ENCODE measurements around the gene CDCP2. TPM values are rescaled to one million over a fixed set of nuclear protein-coding genes. Genes with fewer than 3 reads are reported as not detected.

CDCP2 gene
- total RNA-seq, 5 donors from 2014 or later (not counting 1 experiment from before 2014, with no cell fraction given), result 0.25 to 0.35 (median 0.35) TPM; not detected in 2

DNA sequence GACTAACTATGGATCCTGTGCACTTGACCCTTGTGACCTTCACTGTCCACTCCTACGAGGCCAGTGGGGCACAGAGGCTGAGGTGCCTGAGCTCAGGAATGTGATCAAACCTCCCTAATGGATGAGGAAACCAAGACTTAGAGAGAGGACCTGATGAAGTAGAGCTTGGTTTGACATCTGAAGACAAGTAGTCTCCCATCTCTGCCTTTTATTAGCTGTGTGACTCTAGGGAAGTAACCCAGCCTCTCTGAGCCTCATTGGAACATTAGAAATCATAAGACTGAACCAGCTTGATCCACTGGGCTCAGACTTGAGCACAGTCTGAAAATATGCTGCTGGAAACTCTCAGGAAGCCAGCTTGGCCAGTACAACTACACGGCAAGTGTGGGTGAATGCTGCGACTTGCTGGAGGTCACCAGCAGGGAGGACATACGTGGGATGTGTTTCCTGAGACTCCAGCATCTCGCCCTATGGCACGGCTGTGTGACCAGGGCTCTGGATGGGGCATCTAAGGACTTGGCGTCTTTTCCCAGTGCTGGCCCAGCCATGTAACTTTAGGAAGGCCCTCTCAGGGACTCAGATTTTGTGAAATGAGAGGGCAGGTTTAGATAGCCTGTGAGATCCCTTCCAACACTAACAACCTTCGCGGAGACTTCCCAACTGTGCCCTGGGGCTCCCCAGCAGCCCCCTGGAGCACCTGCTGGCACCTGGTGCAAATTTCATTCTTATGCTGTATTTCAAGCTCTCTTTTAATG lies 10.5 kb downstream of the CDCP2 start:
- H3K4me1 Mint-ChIP-seq, result no peaks in the 10 kb centered on the region
- ChIA-PET POLR2A (no interaction called here), CTCF (no interaction called here)
- Histone ChIP-seq H3K27ac (ENCODE audit: low read length) (no peak overlapping the region), H3K4me1 (ENCODE audit: control insufficient read depth in 1 of 2, extremely low read depth in 1 of 2, insufficient read depth in 2 of 2, low read length in 2 of 2) (no peaks in the 10 kb centered on the region), H3K4me3 (ENCODE audit: control insufficient read depth in 1 of 2, extremely low read depth in 1 of 2, low read length in 1 of 2) (no peak overlapping the region), H3K27me3 (replicated peaks in 1 of 2; ENCODE audit: control insufficient read depth in 2 of 2, extremely low read depth in 1 of 2, insufficient read depth in 2 of 2, low read length in 1 of 2) (peaks cover 0 to 6% of the 10 kb centered on the region in 2 experiments), H3K36me3 (ENCODE audit: control insufficient read depth in 2 of 2, extremely low read depth in 1 of 2, insufficient read depth in 1 of 2, low read length in 1 of 2) (no peaks in the 10 kb centered on the region), H3K9me3 (no peaks in the 10 kb centered on the region)
- H3K27me3 Mint-ChIP-seq, result no peaks in the 10 kb centered on the region
- H3K4me3 Mint-ChIP-seq, result no peak overlapping the region
- DNase-seq (no peak), ATAC-seq (replicated peaks in 1 of 4) (no peak)
- no peak overlapping the region for H3K27ac Mint-ChIP-seq
- no peaks in the 10 kb centered on the region for H3K36me3 Mint-ChIP-seq
- WGBS (ENCODE audit: insufficient coverage), result 73% methylated on average over 5 of the region's 9 CpGs
- H3K9me3 Mint-ChIP-seq, result no peaks in the 10 kb centered on the region

- Histone ChIP-seq H3K4me1 (ENCODE audit: control insufficient read depth in 1 of 2, extremely low read depth in 1 of 2, insufficient read depth in 2 of 2, low read length in 2 of 2) (no peaks in the 10 kb centered on the region), H3K4me3 (ENCODE audit: control insufficient read depth in 1 of 2, extremely low read depth in 1 of 2, low read length in 1 of 2) (no peak overlapping the region), H3K36me3 (ENCODE audit: control insufficient read depth in 2 of 2, extremely low read depth in 1 of 2, insufficient read depth in 1 of 2, low read length in 1 of 2) (no peaks in the 10 kb centered on the region), H3K27ac (ENCODE audit: low read length) (no peak overlapping the region), H3K9me3 (no peaks in the 10 kb centered on the region), H3K27me3 (replicated peaks in 1 of 2; ENCODE audit: control insufficient read depth in 2 of 2, extremely low read depth in 1 of 2, insufficient read depth in 2 of 2, low read length in 1 of 2) (peaks cover 0 to 6% of the 10 kb centered on the region in 2 experiments)
- 95% methylated on average over 11 of the region's 12 CpGs for WGBS (ENCODE audit: insufficient coverage)
- Mint-ChIP-seq H3K27ac (no peak overlapping the region), H3K27me3 (no peaks in the 10 kb centered on the region), H3K36me3 (no peaks in the 10 kb centered on the region), H3K9me3 (no peaks in the 10 kb centered on the region), H3K4me3 (no peak overlapping the region), H3K4me1 (no peaks in the 10 kb centered on the region)
- no peak for ATAC-seq (replicated peaks in 1 of 4)
- no peak for DNase-seq
- POLR2A ChIA-PET, result no interaction called here
- CTCF ChIA-PET, result no interaction called here
These were observed 13.1 kb downstream of the CDCP2 start for GRCh38 chr1:54139711-54140110.

GRCh38 chr1:54138994-54139393 lies 13.8 kb downstream of the CDCP2 start:
- no peaks in the 10 kb centered on the region for H3K36me3 ChIP-seq (ENCODE audit: control insufficient read depth in 2 of 2, extremely low read depth in 1 of 2, insufficient read depth in 1 of 2, low read length in 1 of 2)
- DNase-seq, result no peak

DNA sequence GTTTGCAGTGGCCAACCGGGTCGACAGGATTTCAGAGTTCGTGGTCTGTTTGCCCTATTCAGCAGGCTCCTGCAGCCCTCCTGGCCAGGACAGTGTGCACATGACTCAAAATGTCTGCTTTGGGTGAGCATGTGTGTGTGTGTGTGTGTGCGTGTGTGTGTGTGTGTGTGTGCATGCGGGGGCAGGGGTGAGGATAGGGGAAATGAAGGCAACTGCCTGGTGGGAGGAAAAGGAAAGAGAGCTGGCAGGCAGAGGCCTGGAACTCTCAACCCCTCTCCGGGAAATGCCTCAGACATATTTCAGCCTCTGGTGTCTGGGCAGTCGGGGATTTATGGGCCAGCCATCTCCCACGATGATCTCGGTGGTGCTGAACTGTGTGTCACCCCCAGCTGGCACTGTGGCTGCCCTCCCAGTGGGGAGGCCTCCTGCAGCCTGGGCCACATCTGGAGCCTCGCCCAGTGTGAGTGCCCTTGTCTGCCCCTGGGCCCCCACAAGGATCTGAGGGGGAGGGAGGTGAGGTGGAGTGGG lies 15.2 kb downstream of the CDCP2 start:
- Mint-ChIP-seq H3K4me3 (no peak overlapping the region), H3K36me3 (no peaks in the 10 kb centered on the region), H3K27me3 (no peaks in the 10 kb centered on the region), H3K4me1 (no peaks in the 10 kb centered on the region), H3K9me3 (no peaks in the 10 kb centered on the region), H3K27ac (no peak overlapping the region)
- Histone ChIP-seq H3K4me1 (ENCODE audit: control insufficient read depth in 1 of 2, extremely low read depth in 1 of 2, insufficient read depth in 2 of 2, low read length in 2 of 2) (no peaks in the 10 kb centered on the region), H3K36me3 (ENCODE audit: control insufficient read depth in 2 of 2, extremely low read depth in 1 of 2, insufficient read depth in 1 of 2, low read length in 1 of 2) (no peaks in the 10 kb centered on the region), H3K4me3 (ENCODE audit: control insufficient read depth in 1 of 2, extremely low read depth in 1 of 2, low read length in 1 of 2) (no peak overlapping the region), H3K9me3 (no peaks in the 10 kb centered on the region), H3K27ac (ENCODE audit: low read length) (no peak overlapping the region), H3K27me3 (replicated peaks in 1 of 2; ENCODE audit: control insufficient read depth in 2 of 2, extremely low read depth in 1 of 2, insufficient read depth in 2 of 2, low read length in 1 of 2) (peaks cover 0 to 5% of the 10 kb centered on the region in 2 experiments)
- DNase-seq (no peak), ATAC-seq (replicated peaks in 1 of 4) (no peak)
- POLR2A ChIA-PET, result no interaction called here
- 52% methylated on average over 9 of the region's 10 CpGs for WGBS (ENCODE audit: insufficient coverage)
- CTCF ChIA-PET, result no interaction called here

More at GRCh38 chr1:54138994-54139393, 13.8 kb downstream of the CDCP2 start:
- Mint-ChIP-seq H3K4me3 (no peak overlapping the region), H3K9me3 (no peaks in the 10 kb centered on the region), H3K4me1 (no peaks in the 10 kb centered on the region), H3K36me3 (no peaks in the 10 kb centered on the region), H3K27ac (no peak overlapping the region), H3K27me3 (no peaks in the 10 kb centered on the region)
- Histone ChIP-seq H3K27me3 (replicated peaks in 1 of 2; ENCODE audit: control insufficient read depth in 2 of 2, extremely low read depth in 1 of 2, insufficient read depth in 2 of 2, low read length in 1 of 2) (peaks cover 0 to 6% of the 10 kb centered on the region in 2 experiments), H3K9me3 (no peaks in the 10 kb centered on the region), H3K27ac (ENCODE audit: low read length) (no peak overlapping the region), H3K4me3 (ENCODE audit: control insufficient read depth in 1 of 2, extremely low read depth in 1 of 2, low read length in 1 of 2) (no peak overlapping the region), H3K4me1 (ENCODE audit: control insufficient read depth in 1 of 2, extremely low read depth in 1 of 2, insufficient read depth in 2 of 2, low read length in 2 of 2) (no peaks in the 10 kb centered on the region)
- no peak for ATAC-seq (replicated peaks in 1 of 4)
- CTCF ChIA-PET, result no interaction called here
- 100% methylated on average over 1 of the region's 1 CpG for whole genome bisulfite sequencing (ENCODE audit: insufficient coverage)
- POLR2A ChIA-PET, result no interaction called here

DNA sequence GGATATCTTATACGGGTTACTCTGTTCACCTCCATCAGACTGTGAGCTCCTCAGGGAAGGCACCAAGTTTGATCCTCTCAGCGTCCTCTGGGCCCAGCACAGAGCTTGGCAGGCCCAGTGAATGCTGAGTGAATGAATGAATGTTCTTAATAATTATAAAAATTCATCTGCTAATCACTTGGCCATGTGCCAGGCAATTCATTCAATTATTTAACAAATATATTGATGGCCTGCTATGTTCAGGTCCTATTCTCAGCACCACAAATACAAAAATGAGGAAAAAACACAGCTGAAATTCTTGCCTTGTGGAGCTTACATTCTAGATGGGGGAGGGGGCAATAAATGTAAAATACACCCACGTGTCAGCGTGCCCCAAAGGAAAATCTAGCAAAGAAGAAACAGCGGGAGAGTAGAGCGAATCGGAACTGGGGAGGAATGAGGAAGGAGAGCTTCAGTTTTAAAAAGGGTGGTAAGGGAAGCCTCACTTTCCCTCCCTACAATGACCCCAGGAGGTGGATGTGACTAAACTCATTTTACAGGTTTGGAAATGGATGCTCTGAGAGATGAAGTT lies 15.8 kb downstream of the CDCP2 start:
- H3K27ac Mint-ChIP-seq, result no peak overlapping the region
- no peak overlapping the region for H3K4me3 ChIP-seq (ENCODE audit: control insufficient read depth in 1 of 2, extremely low read depth in 1 of 2, low read length in 1 of 2)
- DNase-seq, result no peak
- ATAC-seq (replicated peaks in 1 of 4), result no peak
- ChIA-PET CTCF (no interaction called here), POLR2A (no interaction called here)
- no peaks in the 10 kb centered on the region for H3K9me3 ChIP-seq
- H3K27me3 ChIP-seq (replicated peaks in 1 of 2; ENCODE audit: control insufficient read depth in 2 of 2, extremely low read depth in 1 of 2, insufficient read depth in 2 of 2, low read length in 1 of 2), result peaks cover 0 to 2% of the 10 kb centered on the region in 2 experiments
- no peak overlapping the region for H3K4me3 Mint-ChIP-seq
- H3K36me3 Mint-ChIP-seq, result no peaks in the 10 kb centered on the region
- WGBS (ENCODE audit: insufficient coverage), result 80% methylated on average over 1 of the region's 7 CpGs
- H3K4me1 Mint-ChIP-seq, result no peaks in the 10 kb centered on the region
- H3K4me1 ChIP-seq (ENCODE audit: control insufficient read depth in 1 of 2, extremely low read depth in 1 of 2, insufficient read depth in 2 of 2, low read length in 2 of 2), result no peaks in the 10 kb centered on the region
- no peaks in the 10 kb centered on the region for H3K27me3 Mint-ChIP-seq
- no peaks in the 10 kb centered on the region for H3K36me3 ChIP-seq (ENCODE audit: control insufficient read depth in 2 of 2, extremely low read depth in 1 of 2, insufficient read depth in 1 of 2, low read length in 1 of 2)
- H3K27ac ChIP-seq (ENCODE audit: low read length), result no peak overlapping the region
- no peaks in the 10 kb centered on the region for H3K9me3 Mint-ChIP-seq

- no peaks in the 10 kb centered on the region for H3K4me1 ChIP-seq (ENCODE audit: control insufficient read depth in 1 of 2, extremely low read depth in 1 of 2, insufficient read depth in 2 of 2, low read length in 2 of 2)
- DNase-seq (no peak), ATAC-seq (replicated peaks in 1 of 4) (no peak)
- no peaks in the 10 kb centered on the region for H3K36me3 ChIP-seq (ENCODE audit: control insufficient read depth in 2 of 2, extremely low read depth in 1 of 2, insufficient read depth in 1 of 2, low read length in 1 of 2)
- ChIA-PET CTCF (interaction anchor here in 1 of 2 donors (0.6 kb wide), 2 partner anchors 22 to 174 kb away, joined by 3 read pairs; no protein-coding TSS in a partner anchor), POLR2A (no interaction called here)
- Mint-ChIP-seq H3K9me3 (no peaks in the 10 kb centered on the region), H3K27me3 (no peaks in the 10 kb centered on the region), H3K36me3 (no peaks in the 10 kb centered on the region), H3K27ac (no peak overlapping the region), H3K4me3 (no peak overlapping the region), H3K4me1 (no peaks in the 10 kb centered on the region)
- H3K9me3 ChIP-seq, result no peaks in the 10 kb centered on the region
- H3K4me3 ChIP-seq (ENCODE audit: control insufficient read depth in 1 of 2, extremely low read depth in 1 of 2, low read length in 1 of 2), result no peak overlapping the region
- WGBS (ENCODE audit: insufficient coverage), result 98% methylated on average over 7 of the region's 17 CpGs
- H3K27ac ChIP-seq (ENCODE audit: low read length), result no peak overlapping the region
- H3K27me3 ChIP-seq (replicated peaks in 1 of 2; ENCODE audit: control insufficient read depth in 2 of 2, extremely low read depth in 1 of 2, insufficient read depth in 2 of 2, low read length in 1 of 2), result peaks cover 0 to 2% of the 10 kb centered on the region in 2 experiments
These were observed 16.4 kb downstream of the CDCP2 start for GRCh38 chr1:54136269-54136896.
